Keratinocyte (primary cell): ENCODE data around the gene RGL3.

Experiments used
- EZH2 ChIP-seq: IDR thresholded peaks from one replicate; pipeline ENCODE4 v1.6.1; 2012; ENCODE audit warnings: inconsistent platforms, mild to moderate bottlenecking, low read length, moderate library complexity
- TF ChIP-seq, protein P1 (sequence below), 3 experiments: IDR thresholded peaks in 1 of 3; conservative IDR thresholded peaks in 1 of 3; optimal IDR thresholded peaks in 1 of 3; 2 replicates in 2 of 3; 3 replicates in 1 of 3; pipeline versions ENCODE3 to v1.5.1; 2011; ENCODE audit warnings: low read length in 3 of 3, mild to moderate bottlenecking in 3 of 3, moderate library complexity in 2 of 3, control low read depth in 1 of 3, inconsistent platforms in 1 of 3; ENCODE audit not compliant: insufficient read depth in 2 of 3; ENCODE audit errors: extremely low read depth in 1 of 3

DNA sequence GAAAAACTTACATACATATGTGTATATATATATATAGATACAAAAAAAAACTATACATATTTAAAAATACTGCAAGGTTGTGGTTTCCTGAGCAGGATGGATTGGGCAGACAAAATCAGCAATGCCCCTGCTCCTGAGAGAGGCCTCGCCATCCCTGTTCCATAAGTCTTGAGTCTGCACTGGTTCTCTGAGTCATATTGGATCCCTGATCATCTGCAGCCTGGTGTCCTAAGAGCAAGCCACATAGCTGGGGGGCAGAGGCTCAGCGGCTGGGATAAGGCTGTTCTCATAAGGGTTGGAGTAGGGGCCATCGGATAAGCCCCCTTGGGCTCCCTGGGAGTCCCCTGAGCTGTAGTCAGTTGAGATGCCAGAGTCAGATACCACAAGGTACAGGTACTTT, 41.4 kb downstream of the RGL3 start:
- TF ChIP-seq, protein P1, sequence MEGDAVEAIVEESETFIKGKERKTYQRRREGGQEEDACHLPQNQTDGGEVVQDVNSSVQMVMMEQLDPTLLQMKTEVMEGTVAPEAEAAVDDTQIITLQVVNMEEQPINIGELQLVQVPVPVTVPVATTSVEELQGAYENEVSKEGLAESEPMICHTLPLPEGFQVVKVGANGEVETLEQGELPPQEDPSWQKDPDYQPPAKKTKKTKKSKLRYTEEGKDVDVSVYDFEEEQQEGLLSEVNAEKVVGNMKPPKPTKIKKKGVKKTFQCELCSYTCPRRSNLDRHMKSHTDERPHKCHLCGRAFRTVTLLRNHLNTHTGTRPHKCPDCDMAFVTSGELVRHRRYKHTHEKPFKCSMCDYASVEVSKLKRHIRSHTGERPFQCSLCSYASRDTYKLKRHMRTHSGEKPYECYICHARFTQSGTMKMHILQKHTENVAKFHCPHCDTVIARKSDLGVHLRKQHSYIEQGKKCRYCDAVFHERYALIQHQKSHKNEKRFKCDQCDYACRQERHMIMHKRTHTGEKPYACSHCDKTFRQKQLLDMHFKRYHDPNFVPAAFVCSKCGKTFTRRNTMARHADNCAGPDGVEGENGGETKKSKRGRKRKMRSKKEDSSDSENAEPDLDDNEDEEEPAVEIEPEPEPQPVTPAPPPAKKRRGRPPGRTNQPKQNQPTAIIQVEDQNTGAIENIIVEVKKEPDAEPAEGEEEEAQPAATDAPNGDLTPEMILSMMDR (optimal IDR thresholded peaks at IDR 0.05 in 1 of 3, IDR thresholded peaks at IDR 0.05 in 1 of 3, conservative IDR thresholded peaks at IDR 0.05 in 1 of 3; ENCODE audit: extremely low read depth in 1 of 3, insufficient read depth in 2 of 3, low read length in 3 of 3): no peak
- no peak for TF ChIP-seq EZH2
